Left lung (tissue), 10 donors: Measurements from ENCODE around the gene HACL1. TPM values are rescaled to one million over a fixed set of nuclear protein-coding genes. Genes with fewer than 3 reads are reported as not detected.

Experiments
- ATAC-seq: fragments of 200-7000 bp; cut with Tn5 transposase; one replicate; pipeline ENCODE4 v1.9.1; 2020; ENCODE audit warnings: moderate library complexity
- DNase-seq, 4 donors: peaks; one replicate each; pipeline ENCODE4 v3.0.0-alpha.2; 2013 to 2020
- H3K27ac ChIP-seq, 2 donors: fragments of 200-600 bp; sonication (generic) in 1 of 2; one replicate each; pipeline versions ENCODE4 v1.5.0 to v1.8.0; 2020 to 2021
- H3K27me3 ChIP-seq, 2 donors: fragments of 200-600 bp; sonication (generic) in 1 of 2; one replicate each; pipeline versions ENCODE4 v1.5.0 to v1.8.0; 2020 to 2021
- H3K36me3 ChIP-seq, 2 donors: fragments of 200-600 bp; sonication (generic) in 1 of 2; one replicate each; pipeline versions ENCODE4 v1.5.0 to v1.8.0; 2020 to 2021
- H3K4me1 ChIP-seq, 2 donors: fragments of 200-600 bp; one replicate each; pipeline ENCODE4 v1.8.0; 2021
- H3K4me3 ChIP-seq, 2 donors: fragments of 200-600 bp; sonication (generic) in 1 of 2; one replicate each; pipeline versions ENCODE4 v1.5.0 to v1.8.0; 2020 to 2021; ENCODE audit warnings: mild to moderate bottlenecking in 1 of 2
- H3K9me3 ChIP-seq, 2 donors: fragments of 200-600 bp; sonication (generic) in 1 of 2; one replicate each; pipeline versions ENCODE4 v1.5.0 to v1.8.0; 2020 to 2021
- CTCF ChIP-seq, 2 donors: fragments of 200-600 bp; sonication (generic) in 1 of 2; IDR thresholded peaks; one replicate each; pipeline versions ENCODE4 v1.5.0 to v1.8.0; 2021; ENCODE audit warnings: antibody characterized with exemption in 2 of 2
- intact Hi-C, 2 donors: fragments of 100-400 bp; cut with DNase I; formaldehyde crosslinking; loops; one replicate each; pipeline versions ENCODE4 v1.11.2 to v1.14.2; 2022
- polyA plus RNA-seq, 6 donors: library from polyadenylated mRNA; unstranded; fragments of 120-200 nt; gene quantifications; one replicate each; pipeline ENCODE4 v1.2.1, GENCODE V29; 2013; ENCODE audit not compliant: insufficient read length in 6 of 6
- total RNA-seq, 2 donors: library from RNA; stranded (reverse); fragmentation: NEBNext Ultra II Directional; extraction: Animal tissue kit (Norgen Biotek cat#: 25700); gene quantifications; one replicate each; pipeline ENCODE4 v1.2.1, GENCODE V29; 2021
- donor health status: DM: no; HTN: yes; CAD: no.
- donor health status: DM: no; HTN: no; CAD: no.

Gene HACL1
- total and polyA plus RNA-seq, 8 donors = 15.5 to 24.6 (median 19.0) TPM

DNA sequence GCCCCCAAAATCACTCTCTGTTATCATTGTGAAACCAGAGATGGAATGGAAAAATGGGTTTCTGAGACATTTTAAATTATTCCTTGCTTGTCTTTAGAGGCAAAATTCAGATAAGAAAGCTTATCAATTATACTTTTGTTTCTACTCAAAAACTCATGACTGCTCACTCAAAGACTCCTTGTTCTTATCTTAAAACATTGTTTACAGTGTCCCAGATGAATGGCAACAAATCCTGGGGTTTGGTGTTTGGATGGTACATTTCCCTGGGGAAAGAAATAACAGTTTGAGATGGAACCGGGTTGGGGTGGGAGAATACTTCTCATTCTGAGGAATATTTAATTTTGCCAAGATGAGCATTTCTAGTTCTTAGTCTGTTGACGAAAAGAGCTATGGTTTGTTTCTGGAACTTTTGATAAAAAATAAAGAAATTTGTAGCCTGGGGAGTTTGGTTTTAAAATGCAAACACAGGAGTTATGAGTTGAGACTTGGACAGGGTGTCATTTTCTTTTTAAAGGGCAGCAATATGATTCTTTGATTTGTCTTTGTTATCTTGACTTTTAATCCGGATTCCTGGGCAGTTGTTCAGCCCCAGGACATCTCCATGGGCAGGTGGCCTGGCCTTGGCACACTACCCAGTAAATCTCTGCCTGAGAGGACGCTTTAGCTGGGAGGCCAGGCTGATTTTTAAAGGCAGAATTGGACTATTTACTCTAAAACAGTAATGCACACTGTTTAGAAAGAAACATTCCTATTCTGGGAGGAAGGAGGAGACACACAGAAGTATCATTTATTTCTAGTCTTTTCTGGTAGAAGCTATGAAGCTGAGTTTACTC lies 32.6 kb upstream of the HACL1 start:
- no peaks in the 10 kb centered on the region for H3K9me3 ChIP-seq
- peaks cover 14 to 43% of the 10 kb centered on the region in 2 donors for H3K4me1 ChIP-seq
- H3K4me3 ChIP-seq = no peak overlapping the region
- intact Hi-C loops = loop anchor here in 1 of 2 donors (5.0 kb wide), 1 partner anchor 163 kb away; the partner anchor contains the start of gene ANKRD28
- TF ChIP-seq CTCF (IDR thresholded peaks at IDR 0.05) = no peak
- DNase-seq (no peak), ATAC-seq (no peak)
- H3K27ac ChIP-seq = peak overlapping the region in 1 of 2 donors; percentile 47
- no peaks in the 10 kb centered on the region for H3K36me3 ChIP-seq
- no peaks in the 10 kb centered on the region for H3K27me3 ChIP-seq

DNA sequence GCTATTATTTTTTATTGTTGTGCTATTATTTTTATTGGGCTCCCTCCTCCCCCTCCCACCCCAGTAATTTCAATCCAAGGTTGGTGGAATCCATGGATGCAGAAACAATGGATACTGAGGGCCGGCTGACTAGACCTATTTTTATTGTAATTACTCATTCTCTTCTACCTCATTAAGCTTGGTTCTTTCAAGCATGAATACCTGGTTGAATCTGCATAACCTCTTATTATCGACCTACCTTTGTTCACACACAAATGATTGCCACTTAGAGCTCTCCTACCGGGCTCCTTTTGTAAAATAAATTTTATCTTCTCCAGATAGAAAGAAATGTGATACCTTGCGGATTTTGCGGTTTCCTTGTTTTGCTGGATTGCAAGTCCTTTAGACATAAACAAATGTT lies 31.8 kb upstream of the HACL1 start:
- H3K36me3 ChIP-seq = no peaks in the 10 kb centered on the region
- no peak overlapping the region for H3K4me3 ChIP-seq
- H3K9me3 ChIP-seq = no peaks in the 10 kb centered on the region
- intact Hi-C loops = loop anchor here in 1 of 2 donors (5.0 kb wide), 1 partner anchor 164 kb away; the partner anchor contains the start of gene ANKRD28
- no peak for DNase-seq
- no peak overlapping the region for H3K27ac ChIP-seq
- ATAC-seq = no peak
- no peaks in the 10 kb centered on the region for H3K27me3 ChIP-seq
- peaks cover 14 to 43% of the 10 kb centered on the region in 2 donors for H3K4me1 ChIP-seq
- TF ChIP-seq CTCF (IDR thresholded peaks at IDR 0.05) = no peak

DNA sequence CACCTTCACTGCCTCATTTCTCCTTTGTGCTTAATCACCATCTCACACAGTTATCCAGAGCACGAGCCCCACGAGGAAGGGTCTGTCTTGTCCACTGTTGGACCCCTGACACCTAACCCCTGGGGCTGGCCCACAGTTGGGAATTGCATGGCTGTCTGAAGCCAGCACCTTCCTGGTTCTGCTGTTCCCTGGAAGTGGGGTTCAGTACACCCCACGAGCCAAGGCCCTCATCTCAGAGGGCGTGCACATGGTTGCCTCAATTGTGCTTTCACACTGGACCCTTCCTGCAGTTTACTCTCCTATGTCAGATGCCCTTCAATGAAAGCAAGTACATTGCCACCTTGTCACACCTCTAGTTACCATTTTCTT lies 30.8 kb upstream of the HACL1 start:
- Histone ChIP-seq H3K36me3 (no peaks in the 10 kb centered on the region), H3K9me3 (no peaks in the 10 kb centered on the region), H3K4me1 (peaks cover 14 to 37% of the 10 kb centered on the region in 2 donors), H3K27me3 (no peaks in the 10 kb centered on the region), H3K4me3 (no peak overlapping the region), H3K27ac (peak overlapping the region in 1 of 2 donors; percentile 6)
- no peak for ATAC-seq
- intact Hi-C loops = loop anchor here in 1 of 2 donors (5.0 kb wide), 1 partner anchor 165 kb away; the partner anchor contains the start of gene ANKRD28
- no peak for DNase-seq
- TF ChIP-seq CTCF (IDR thresholded peaks at IDR 0.05) = no peak

GRCh38 chr3:15631426-15632211 lies 30.2 kb upstream of the HACL1 start:
- no peaks in the 10 kb centered on the region for H3K9me3 ChIP-seq
- intact Hi-C loops = loop anchor here in 1 of 2 donors (5.0 kb wide), 1 partner anchor 166 kb away; the partner anchor contains the start of gene ANKRD28
- ATAC-seq (no peak), DNase-seq (no peak)
- no peaks in the 10 kb centered on the region for H3K36me3 ChIP-seq
- peaks cover 14 to 32% of the 10 kb centered on the region in 2 donors for H3K4me1 ChIP-seq
- peak overlapping the region in 1 of 2 donors; percentile 72 for H3K27ac ChIP-seq
- no peak for TF ChIP-seq CTCF (IDR thresholded peaks at IDR 0.05)
- no peaks in the 10 kb centered on the region for H3K27me3 ChIP-seq
- no peak overlapping the region for H3K4me3 ChIP-seq
